Posterior vena cava (tissue), 2 donors: ENCODE data around the gene EREG. TPM values are rescaled to one million over a fixed set of nuclear protein-coding genes. Genes with fewer than 3 reads are reported as not detected.

Experiments used
- DNase-seq: peaks from one replicate; pipeline ENCODE4 v3.0.0-alpha.2; 2020; ENCODE audit warnings: low spot score
- intact Hi-C, 2 donors: fragments of 100-400 bp; cut with DNase I; formaldehyde crosslinking; loops; one replicate each; pipeline versions ENCODE4 v1.14.1 to v1.14.2; 2022 to 2023
- total RNA-seq, 2 donors: library from RNA; stranded (reverse); fragmentation: NEBNext Ultra II Directional; extraction: Animal tissue kit (Norgen Biotek cat#: 25700); gene quantifications; one replicate each; pipeline ENCODE4 v1.2.1, GENCODE V29; 2021
- donor health status: DM: yes; HTN: yes; CAD: no.
- donor health status: DM: yes; HTN: yes; CAD: no.

Gene EREG
- total RNA-seq, 2 donors from 2014 or later: 0.29 to 0.37 TPM

- intact Hi-C loops: no loop called here
- DNase-seq: no peak
Observed at GRCh38 chr4:74413265-74413664, 48.3 kb downstream of the EREG start.

GRCh38 chr4:74414149-74414809 is 49.3 kb downstream of the EREG start:
- intact Hi-C loops: no loop called here
- DNase-seq: no peak

- DNase-seq: no peak
- intact Hi-C loops: no loop called here
Observed at GRCh38 chr4:74415602-74416300, 50.8 kb downstream of the EREG start.

GRCh38 chr4:74418063-74418670 is 53.2 kb downstream of the EREG start:
- no peak for DNase-seq
- intact Hi-C loops: no loop called here

- intact Hi-C loops: no loop called here
- no peak for DNase-seq
Observed at GRCh38 chr4:74420863-74421262, 55.9 kb downstream of the EREG start.

- DNase-seq: no peak
- intact Hi-C loops: no loop called here
Observed at GRCh38 chr4:74423104-74423503, 58.2 kb downstream of the EREG start.

GRCh38 chr4:74424111-74424510 is 59.2 kb downstream of the EREG start:
- intact Hi-C loops: no loop called here
- DNase-seq: no peak

- intact Hi-C loops: no loop called here
- DNase-seq: no peak
Observed at GRCh38 chr4:74426101-74426500, 61.2 kb downstream of the EREG start.

GRCh38 chr4:74428276-74428675 is 63.3 kb downstream of the EREG start:
- no peak for DNase-seq
- intact Hi-C loops: no loop called here

GRCh38 chr4:74431113-74431826 is 66.3 kb downstream of the EREG start:
- intact Hi-C loops: no loop called here
- no peak for DNase-seq

GRCh38 chr4:74433043-74433442 is 68.1 kb downstream of the EREG start:
- no peak for DNase-seq
- intact Hi-C loops: no loop called here

GRCh38 chr4:74433541-74434172 is 68.7 kb downstream of the EREG start:
- intact Hi-C loops: no loop called here
- no peak for DNase-seq

GRCh38 chr4:74435296-74435695 is 70.4 kb downstream of the EREG start:
- intact Hi-C loops: no loop called here
- no peak for DNase-seq

- intact Hi-C loops: no loop called here
- no peak for DNase-seq
Observed at GRCh38 chr4:74437866-74438265, 72.9 kb downstream of the EREG start.

Other genes starting within 250 kb of the EREG start
- gene MTHFD2L, start 207.0 kb upstream of the EREG start, total RNA-seq: 10 to 100 TPM in 1 of 2 donors, 1 to 10 TPM in 1; 9.6 to 10.8 TPM
- not detected for gene EPGN, start 56.7 kb upstream of the EREG start, total RNA-seq
- gene AREG, start 80.0 kb downstream of the EREG start, total RNA-seq: 1 to 10 TPM; 2.9 to 6.0 TPM